ENCODE measurements around the gene CAB39L.

- TF ChIP-seq EZH2phosphoT487 (IDR thresholded peaks at IDR 0.05; ENCODE audit: insufficient read depth, low read depth): no peak
- no peak for TF ChIP-seq EZH2 (IDR thresholded peaks at IDR 0.05; ENCODE audit: insufficient read depth, poor library complexity, severe bottlenecking)
Measured at GRCh38 chr13:49443357-49443703, 534 bp downstream of the CAB39L start.

Data from GM23248 (cell line).